Mesenchymal stem cell (in vitro differentiated cells and primary cell): ENCODE results near the gene DCAF4.

Experiments used
- DNase-seq: peaks from one replicate; pipeline ENCODE4 v3.0.0-alpha.2; 2013
- H2AFZ ChIP-seq: one replicate; pipeline ENCODE4 v1.6.1; 2013; ENCODE audit warnings: low read depth, mild to moderate bottlenecking, control low read depth, inconsistent platforms, low read length, moderate library complexity
- H2AK5ac ChIP-seq: 2 replicates; pipeline ENCODE4 v1.6.1; 2013; ENCODE audit warnings: low read length, moderate library complexity, mild to moderate bottlenecking, inconsistent platforms; ENCODE audit not compliant: severe bottlenecking
- H2BK120ac ChIP-seq: one replicate; pipeline ENCODE4 v1.6.1; 2013; ENCODE audit warnings: low read depth, mild to moderate bottlenecking, inconsistent platforms, low read length, moderate library complexity
- H2BK12ac ChIP-seq, 2 experiments: one replicate each; pipeline ENCODE4 v1.6.1; 2013; ENCODE audit warnings: inconsistent platforms in 2 of 2, low read length in 2 of 2, mild to moderate bottlenecking in 2 of 2, moderate library complexity in 2 of 2, control low read depth in 1 of 2
- H2BK15ac ChIP-seq: one replicate; pipeline ENCODE4 v1.6.1; 2013; ENCODE audit warnings: mild to moderate bottlenecking, low read depth, inconsistent platforms; ENCODE audit not compliant: poor library complexity, severe bottlenecking
- H2BK5ac ChIP-seq: 2 replicates; pipeline ENCODE4 v1.6.1; 2013; ENCODE audit warnings: low read depth, mild to moderate bottlenecking, low read length, control low read depth, inconsistent platforms; ENCODE audit not compliant: poor library complexity, severe bottlenecking
- H3K14ac ChIP-seq, 2 experiments: one replicate each; pipeline ENCODE4 v1.6.1; 2013; ENCODE audit warnings: inconsistent platforms in 2 of 2, low read length in 2 of 2, control low read depth in 1 of 2, mild to moderate bottlenecking in 1 of 2, moderate library complexity in 1 of 2
- H3K18ac ChIP-seq, 2 experiments: one replicate each; pipeline ENCODE4 v1.6.1; 2013; ENCODE audit warnings: inconsistent platforms in 2 of 2, low read length in 2 of 2, control low read depth in 1 of 2, low read depth in 1 of 2, mild to moderate bottlenecking in 1 of 2
- H3K23ac ChIP-seq, 2 experiments: one replicate each; pipeline ENCODE4 v1.6.1; 2013; ENCODE audit warnings: inconsistent platforms in 2 of 2, low read length in 2 of 2, mild to moderate bottlenecking in 2 of 2, moderate library complexity in 2 of 2, control low read depth in 1 of 2
- H3K27ac ChIP-seq: 2 replicates; pipeline ENCODE4 v1.5.1; 2013; ENCODE audit warnings: mild to moderate bottlenecking, moderate library complexity, low read length, control low read depth, inconsistent platforms; ENCODE audit not compliant: poor library complexity, severe bottlenecking
- H3K27me3 ChIP-seq, 2 experiments: 2 replicates each; pipeline versions ENCODE4 v1.6.1 to v1.7.0; 2013; ENCODE audit warnings: low read length in 2 of 2, mild to moderate bottlenecking in 2 of 2, moderate library complexity in 2 of 2, control low read depth in 1 of 2, inconsistent platforms in 1 of 2; ENCODE audit not compliant: control insufficient read depth in 1 of 2, insufficient read depth in 1 of 2
- H3K36me3 ChIP-seq, 2 experiments: 2 replicates each; pipeline versions ENCODE4 v1.6.1 to v1.7.0; 2013; ENCODE audit warnings: low read length in 2 of 2, control low read depth in 1 of 2, inconsistent platforms in 1 of 2, low read depth in 1 of 2, mild to moderate bottlenecking in 1 of 2; ENCODE audit not compliant: insufficient read depth in 2 of 2, control insufficient read depth in 1 of 2
- H3K4ac ChIP-seq, 2 experiments: one replicate each; pipeline ENCODE4 v1.6.1; 2013; ENCODE audit warnings: inconsistent platforms in 2 of 2, low read length in 2 of 2, mild to moderate bottlenecking in 2 of 2, moderate library complexity in 2 of 2, control low read depth in 1 of 2, low read depth in 1 of 2
- H3K4me1 ChIP-seq: 2 replicates; pipeline ENCODE4 v1.6.1; 2013; ENCODE audit warnings: low read depth, low read length, control low read depth; ENCODE audit not compliant: control insufficient read depth, insufficient read depth
- H3K4me2 ChIP-seq: 2 replicates; pipeline ENCODE4 v1.6.1; 2013; ENCODE audit warnings: low read length, mild to moderate bottlenecking, inconsistent platforms; ENCODE audit not compliant: poor library complexity, severe bottlenecking
- H3K4me3 ChIP-seq, 2 experiments: 2 replicates each; pipeline versions ENCODE4 v1.5.1 to v1.7.0; 2013; ENCODE audit warnings: low read length in 2 of 2, mild to moderate bottlenecking in 2 of 2, control low read depth in 1 of 2, low read depth in 1 of 2; ENCODE audit not compliant: insufficient read depth in 1 of 2
- H3K79me1 ChIP-seq: replicated peaks from 2 replicates; pipeline ENCODE4 v1.6.1; 2013; ENCODE audit warnings: mild to moderate bottlenecking, control low read depth, low read length, inconsistent platforms; ENCODE audit not compliant: poor library complexity, severe bottlenecking
- H3K9ac ChIP-seq: 2 replicates; pipeline ENCODE4 v1.7.0; 2013; ENCODE audit warnings: mild to moderate bottlenecking, low read length, moderate library complexity
- H3K9me3 ChIP-seq: 2 replicates; pipeline ENCODE4 v1.7.0; 2013; ENCODE audit warnings: mild to moderate bottlenecking, low read length; ENCODE audit not compliant: control insufficient read depth
- H4K8ac ChIP-seq: one replicate; pipeline ENCODE4 v1.6.1; 2013; ENCODE audit warnings: inconsistent platforms, mild to moderate bottlenecking, low read length, moderate library complexity
- H4K91ac ChIP-seq: one replicate; pipeline ENCODE4 v1.6.1; 2013; ENCODE audit warnings: mild to moderate bottlenecking, low read length, inconsistent platforms
- WGBS: methylation state at CpG from one replicate; pipeline ENCODE4 v1.1.7; 2013; ENCODE audit warnings: mixed read lengths; 5-methylcytosine and 5-hydroxymethylcytosine counted together

DCAF4 gene

GRCh38 chr14:72939630-72940029 is 13.4 kb downstream of the DCAF4 start:
- Histone ChIP-seq H2BK5ac (no peak overlapping the region), H3K4me1 (no peaks in the 10 kb centered on the region), H2BK120ac (no peak overlapping the region), H3K36me3 (peaks cover 46 to 60% of the 10 kb centered on the region in 2 experiments), H3K9ac (no peak overlapping the region), H2AK5ac (no peak overlapping the region), H4K8ac (no peak overlapping the region), H3K27me3 (no peaks in the 10 kb centered on the region), H3K23ac (no peak overlapping the region), H3K14ac (no peak overlapping the region), H4K91ac (no peak overlapping the region), H2BK12ac (no peak overlapping the region), H3K9me3 (no peaks in the 10 kb centered on the region), H3K4me3 (no peak overlapping the region), H3K27ac (no peak overlapping the region), H2AFZ (no peak overlapping the region), H3K79me1 (peaks cover 41% of the 10 kb centered on the region), H2BK15ac (no peak overlapping the region), H3K18ac (no peak overlapping the region), H3K4me2 (no peak overlapping the region), H3K4ac (no peak overlapping the region)
- WGBS = 77% methylated on average over 13 of the region's 13 CpGs
- no peak for DNase-seq

GRCh38 chr14:72941286-72941985 is 15.2 kb downstream of the DCAF4 start:
- Histone ChIP-seq H3K27ac (no peak overlapping the region), H3K4me1 (peaks cover 1% of the 10 kb centered on the region), H3K9me3 (no peaks in the 10 kb centered on the region), H3K18ac (no peak overlapping the region), H3K4me2 (no peak overlapping the region), H2AFZ (no peak overlapping the region), H3K79me1 (peaks cover 36% of the 10 kb centered on the region), H3K36me3 (peaks cover 56 to 73% of the 10 kb centered on the region in 2 experiments), H3K4ac (no peak overlapping the region), H2BK12ac (no peak overlapping the region), H3K14ac (no peak overlapping the region), H3K9ac (no peak overlapping the region), H2AK5ac (no peak overlapping the region), H3K27me3 (no peaks in the 10 kb centered on the region), H2BK5ac (no peak overlapping the region), H4K91ac (no peak overlapping the region), H3K4me3 (no peak overlapping the region), H3K23ac (no peak overlapping the region), H4K8ac (no peak overlapping the region), H2BK15ac (no peak overlapping the region), H2BK120ac (no peak overlapping the region)
- DNase-seq = no peak
- WGBS = 91% methylated on average over 11 of the region's 12 CpGs

- H3K27me3 ChIP-seq = no peaks in the 10 kb centered on the region
- no peaks in the 10 kb centered on the region for H3K9me3 ChIP-seq
- no peak overlapping the region for H2BK120ac ChIP-seq
- H3K36me3 ChIP-seq = peaks cover 61 to 85% of the 10 kb centered on the region in 2 experiments
- no peak overlapping the region for H2BK12ac ChIP-seq
- H3K79me1 ChIP-seq = peaks cover 25% of the 10 kb centered on the region
- no peak overlapping the region for H3K14ac ChIP-seq
- H3K18ac ChIP-seq = no peak overlapping the region
- H3K4me2 ChIP-seq = no peak overlapping the region
- H2AK5ac ChIP-seq = no peak overlapping the region
- H2BK15ac ChIP-seq = no peak overlapping the region
- no peak overlapping the region for H3K27ac ChIP-seq
- no peak overlapping the region for H3K23ac ChIP-seq
- H4K91ac ChIP-seq = no peak overlapping the region
- H3K4ac ChIP-seq = no peak overlapping the region
- H3K4me1 ChIP-seq = peaks cover 3% of the 10 kb centered on the region
- WGBS = 93% methylated on average over 13 of the region's 14 CpGs
- no peak overlapping the region for H2AFZ ChIP-seq
- no peak overlapping the region for H3K9ac ChIP-seq
- no peak overlapping the region for H2BK5ac ChIP-seq
- no peak overlapping the region for H3K4me3 ChIP-seq
- H4K8ac ChIP-seq = no peak overlapping the region
- no peak for DNase-seq
These were observed 16.7 kb downstream of the DCAF4 start for GRCh38 chr14:72942934-72943333.

GRCh38 chr14:72943876-72944430 is 17.7 kb downstream of the DCAF4 start:
- Histone ChIP-seq H3K4ac (no peak overlapping the region), H2AFZ (no peak overlapping the region), H2BK15ac (no peak overlapping the region), H4K8ac (no peak overlapping the region), H3K27me3 (no peaks in the 10 kb centered on the region), H2BK5ac (no peak overlapping the region), H3K9me3 (no peaks in the 10 kb centered on the region), H3K4me2 (no peak overlapping the region), H3K9ac (no peak overlapping the region), H3K27ac (no peak overlapping the region), H4K91ac (no peak overlapping the region), H3K4me3 (no peak overlapping the region), H3K79me1 (peaks cover 21% of the 10 kb centered on the region), H3K23ac (no peak overlapping the region), H3K14ac (no peak overlapping the region), H2BK12ac (no peak overlapping the region), H2AK5ac (no peak overlapping the region), H3K4me1 (peaks cover 5% of the 10 kb centered on the region), H3K18ac (no peak overlapping the region), H2BK120ac (no peak overlapping the region), H3K36me3 (peaks cover 58 to 79% of the 10 kb centered on the region in 2 experiments)
- no peak for DNase-seq
- 91% methylated on average over 9 of the region's 13 CpGs for WGBS
